ENCODE measurements around the gene ZNF846.
"Not testable (repeated sequence)": the region's sequence is repeated elsewhere in the genome, so short reads cannot be mapped to it uniquely, and the experiment has no call there.

Gene ZNF846

GRCh38 chr19:9785367-9786331 is 17.1 kb upstream of the ZNF846 start:
- DNase-seq (ENCODE audit: insufficient read length, low spot score) (peak; percentile 57), FAIRE-seq (peak; percentile 79)

GRCh38 chr19:9784163-9784496 is 15.6 kb upstream of the ZNF846 start:
- DNase-seq (ENCODE audit: insufficient read length, low spot score); FAIRE-seq: not testable (repeated sequence)

GRCh38 chr19:9782338-9782737 is 13.8 kb upstream of the ZNF846 start:
- no peak for DNase-seq (ENCODE audit: insufficient read length, low spot score)
- no peak for FAIRE-seq

- FAIRE-seq (no peak), DNase-seq (ENCODE audit: insufficient read length, low spot score) (no peak)
These were observed 10.7 kb downstream of the ZNF846 start for GRCh38 chr19:9757544-9758501.

- DNase-seq (ENCODE audit: insufficient read length, low spot score), result no peak
- FAIRE-seq, result no peak
These were observed 15.7 kb downstream of the ZNF846 start for GRCh38 chr19:9752701-9753443.

- no peak for FAIRE-seq
- no peak for DNase-seq (ENCODE audit: insufficient read length, low spot score)
These were observed 17.1 kb downstream of the ZNF846 start for GRCh38 chr19:9751446-9751845.

- FAIRE-seq, result no peak
- DNase-seq (ENCODE audit: insufficient read length, low spot score), result no peak
These were observed 26.9 kb downstream of the ZNF846 start for GRCh38 chr19:9741476-9742171.

GRCh38 chr19:9735986-9736385 is 32.6 kb downstream of the ZNF846 start:
- no peak for DNase-seq (ENCODE audit: insufficient read length, low spot score)
- FAIRE-seq, result no peak

GRCh38 chr19:9730056-9730455 is 38.5 kb downstream of the ZNF846 start:
- not testable (repeated sequence) for FAIRE-seq

GRCh38 chr19:9729162-9729561 is 39.4 kb downstream of the ZNF846 start:
- DNase-seq (ENCODE audit: insufficient read length, low spot score) (no peak), FAIRE-seq (no peak)

More at GRCh38 chr19:9730056-9730455, 38.5 kb downstream of the ZNF846 start:
- DNase-seq (ENCODE audit: insufficient read length, low spot score), result not testable (repeated sequence)

GRCh38 chr19:9727644-9728043 is 40.9 kb downstream of the ZNF846 start:
- no peak for DNase-seq (ENCODE audit: insufficient read length, low spot score)

GRCh38 chr19:9725508-9726201 is 42.9 kb downstream of the ZNF846 start:
- FAIRE-seq; DNase-seq (ENCODE audit: insufficient read length, low spot score): not testable (repeated sequence)

More at GRCh38 chr19:9727644-9728043, 40.9 kb downstream of the ZNF846 start:
- no peak for FAIRE-seq

- DNase-seq (ENCODE audit: insufficient read length, low spot score), result no peak
- FAIRE-seq, result no peak
These were observed 44.4 kb downstream of the ZNF846 start for GRCh38 chr19:9724157-9724556.

- DNase-seq (ENCODE audit: insufficient read length, low spot score) (no peak), FAIRE-seq (no peak)
These were observed 46.7 kb downstream of the ZNF846 start for GRCh38 chr19:9721861-9722260.

- no peak for FAIRE-seq
- DNase-seq (ENCODE audit: insufficient read length, low spot score), result no peak
These were observed 48.0 kb downstream of the ZNF846 start for GRCh38 chr19:9720541-9720940.

GRCh38 chr19:9711815-9712214 is 56.7 kb downstream of the ZNF846 start:
- no peak for DNase-seq (ENCODE audit: insufficient read length, low spot score)
- FAIRE-seq, result no peak

- FAIRE-seq, result no peak
- DNase-seq (ENCODE audit: insufficient read length, low spot score), result no peak
These were observed 59.2 kb downstream of the ZNF846 start for GRCh38 chr19:9709305-9709704.

GRCh38 chr19:9705836-9706235 is 62.7 kb downstream of the ZNF846 start:
- FAIRE-seq (no peak), DNase-seq (ENCODE audit: insufficient read length, low spot score) (no peak)

- no peak for DNase-seq (ENCODE audit: insufficient read length, low spot score)
- no peak for FAIRE-seq
These were observed 66.4 kb downstream of the ZNF846 start for GRCh38 chr19:9702186-9702585.

All from GM19239 (cell line).